ENCODE measurements around the gene MET.

- TF ChIP-seq, protein P1, sequence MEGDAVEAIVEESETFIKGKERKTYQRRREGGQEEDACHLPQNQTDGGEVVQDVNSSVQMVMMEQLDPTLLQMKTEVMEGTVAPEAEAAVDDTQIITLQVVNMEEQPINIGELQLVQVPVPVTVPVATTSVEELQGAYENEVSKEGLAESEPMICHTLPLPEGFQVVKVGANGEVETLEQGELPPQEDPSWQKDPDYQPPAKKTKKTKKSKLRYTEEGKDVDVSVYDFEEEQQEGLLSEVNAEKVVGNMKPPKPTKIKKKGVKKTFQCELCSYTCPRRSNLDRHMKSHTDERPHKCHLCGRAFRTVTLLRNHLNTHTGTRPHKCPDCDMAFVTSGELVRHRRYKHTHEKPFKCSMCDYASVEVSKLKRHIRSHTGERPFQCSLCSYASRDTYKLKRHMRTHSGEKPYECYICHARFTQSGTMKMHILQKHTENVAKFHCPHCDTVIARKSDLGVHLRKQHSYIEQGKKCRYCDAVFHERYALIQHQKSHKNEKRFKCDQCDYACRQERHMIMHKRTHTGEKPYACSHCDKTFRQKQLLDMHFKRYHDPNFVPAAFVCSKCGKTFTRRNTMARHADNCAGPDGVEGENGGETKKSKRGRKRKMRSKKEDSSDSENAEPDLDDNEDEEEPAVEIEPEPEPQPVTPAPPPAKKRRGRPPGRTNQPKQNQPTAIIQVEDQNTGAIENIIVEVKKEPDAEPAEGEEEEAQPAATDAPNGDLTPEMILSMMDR (IDR thresholded peaks at IDR 0.05 in 8 of 11, conservative IDR thresholded peaks at IDR 0.05 in 3 of 11), result no peak
- TF ChIP-seq POLR2A (IDR thresholded peaks at IDR 0.05) (no peak), POLR2AphosphoS5 (IDR thresholded peaks at IDR 0.05) (no peak)
These were observed 19.7 kb downstream of the MET start for GRCh38 chr7:116691664-116692063.
